Bronchus fibroblast of lung (primary cell): Measurements from ENCODE around the gene GNG5. TPM values are rescaled to one million over a fixed set of nuclear protein-coding genes. Genes with fewer than 3 reads are reported as not detected.

Source experiments
- total RNA-seq: library from RNA; depleted of rRNA; stranded (reverse); fragments of >200 nt; gene quantifications from 2 replicates; pipeline ENCODE4 v1.2.3, GENCODE V29; 2015

Gene GNG5
- total RNA-seq = 110 and 123 TPM in 2 replicates

GRCh38 chr1:84506002-84506728 is at the start of gene GNG5, which contains the start of gene SPATA1:
Gene GNG5, minus strand, starts transcription at chr1:84506581. Its CDS starts 490 bp downstream, at chr1:84506091.
Gene SPATA1, plus strand, starts transcription at chr1:84506386. Its CDS starts 9,974 bp downstream, at chr1:84516360.

GRCh38 chr1:84478876-84479868 is 27.2 kb downstream of the GNG5 start, which contains the start of gene RPF1:
Gene RPF1, plus strand, starts transcription at chr1:84479266. Its CDS starts 16 bp downstream, at chr1:84479282.

Other genes starting within 250 kb of the GNG5 start
- gene SAMD13, start 204.9 kb downstream of the GNG5 start, total RNA-seq = 2.1 and 2.5 TPM in 2 replicates
- 0.15 and 0.17 TPM in 2 replicates for gene DNASE2B, start 108.1 kb downstream of the GNG5 start, total RNA-seq
- 45.0 and 52.6 TPM in 2 replicates for gene RPF1, start 27.3 kb downstream of the GNG5 start, total RNA-seq
- not detected in 2 replicates for gene SPATA1, start 195 bp downstream of the GNG5 start, total RNA-seq
- 6.9 and 7.0 TPM in 2 replicates for gene CTBS, start 67.9 kb upstream of the GNG5 start, total RNA-seq
- gene SSX2IP, start 183.9 kb upstream of the GNG5 start, total RNA-seq = 7.1 and 7.6 TPM in 2 replicates